ENCODE data around the gene ROR2. TPM values are rescaled to one million over a fixed set of nuclear protein-coding genes. Genes with fewer than 3 reads are reported as not detected.
A peak's percentile ranks its signal among the peaks of the same experiment; 100 is the strongest.

Gene ROR2
- total RNA-seq, 1 experiment from 2014 or later, result 0.68 TPM

GRCh38 chr9:91958174-91958573 is 8.1 kb upstream of the ROR2 start:
- Histone ChIP-seq H3K9me3 (no peaks in the 10 kb centered on the region), H3K4me1 (no peaks in the 10 kb centered on the region), H3K27me3 (replicated peaks; ENCODE audit: control insufficient read depth, insufficient read depth, low read length) (no peaks in the 10 kb centered on the region), H3K4me3 (ENCODE audit: low read depth, low read length) (no peak overlapping the region), H3K36me3 (ENCODE audit: control insufficient read depth, insufficient read depth, low read length) (no peaks in the 10 kb centered on the region)
- no peak for DNase-seq
- no peaks in the 10 kb centered on the region for H3K27me3 Mint-ChIP-seq (ENCODE audit: insufficient read depth, unreplicated experiment)
- intact Hi-C loops (cut with micrococcal nuclease; ENCODE audit: unreplicated experiment), result no loop called here
- no TSS peak for BruUV-seq (replicated peaks)
- no peaks in the 10 kb centered on the region for H3K36me3 Mint-ChIP-seq (ENCODE audit: insufficient read depth, unreplicated experiment)
- no peak overlapping the region for H3K4me3 Mint-ChIP-seq (ENCODE audit: unreplicated experiment)
- TF ChIP-seq CTCF (IDR thresholded peaks at IDR 0.05; ENCODE audit: insufficient read depth in 1 of 2, low read depth in 1 of 2, low read length in 1 of 2, severe bottlenecking in 1 of 2, unreplicated experiment in 1 of 2), result no peak
- ChIA-PET POLR2A (no interaction called here), CTCF (no interaction called here)
- H3K9me3 Mint-ChIP-seq (ENCODE audit: unreplicated experiment), result peaks cover 11% of the 10 kb centered on the region
- H3K27ac Mint-ChIP-seq (ENCODE audit: unreplicated experiment), result no peak overlapping the region
- H3K4me1 Mint-ChIP-seq (ENCODE audit: low read depth, unreplicated experiment), result peaks cover 8% of the 10 kb centered on the region

GRCh38 chr9:91954841-91955471 is 4.9 kb upstream of the ROR2 start:
- CTCF ChIA-PET, result interaction anchor here (0.6 to 0.7 kb wide), 3 partner anchors 39 to 74 kb away, joined by 3 to 6 read pairs (median 5); no protein-coding TSS in a partner anchor
- Histone ChIP-seq H3K27me3 (replicated peaks; ENCODE audit: control insufficient read depth, insufficient read depth, low read length) (no peaks in the 10 kb centered on the region), H3K9me3 (no peaks in the 10 kb centered on the region), H3K4me3 (ENCODE audit: low read depth, low read length) (no peak overlapping the region), H3K36me3 (ENCODE audit: control insufficient read depth, insufficient read depth, low read length) (no peaks in the 10 kb centered on the region), H3K4me1 (no peaks in the 10 kb centered on the region)
- H3K9me3 Mint-ChIP-seq (ENCODE audit: unreplicated experiment), result no peaks in the 10 kb centered on the region
- BruUV-seq (replicated peaks), result no TSS peak
- POLR2A ChIA-PET, result interaction anchor here (0.5 kb wide), 1 partner anchor 79 kb away, joined by 4 read pairs; no protein-coding TSS in a partner anchor
- intact Hi-C loops (cut with micrococcal nuclease; ENCODE audit: unreplicated experiment), result loop anchor here (2.0 kb wide), 2 partner anchors 40 to 68 kb away; no protein-coding TSS in a partner anchor
- H3K36me3 Mint-ChIP-seq (ENCODE audit: insufficient read depth, unreplicated experiment), result no peaks in the 10 kb centered on the region
- H3K27ac Mint-ChIP-seq (ENCODE audit: unreplicated experiment), result no peak overlapping the region
- TF ChIP-seq CTCF (IDR thresholded peaks at IDR 0.05; ENCODE audit: insufficient read depth in 1 of 2, low read depth in 1 of 2, low read length in 1 of 2, severe bottlenecking in 1 of 2, unreplicated experiment in 1 of 2), result peak; percentile 51 to 69
- no peak overlapping the region for H3K4me3 Mint-ChIP-seq (ENCODE audit: unreplicated experiment)
- peaks cover 8% of the 10 kb centered on the region for H3K4me1 Mint-ChIP-seq (ENCODE audit: low read depth, unreplicated experiment)
- peak; percentile 52 to 63 for DNase-seq
- no peaks in the 10 kb centered on the region for H3K27me3 Mint-ChIP-seq (ENCODE audit: insufficient read depth, unreplicated experiment)

- Histone ChIP-seq H3K4me3 (ENCODE audit: low read depth, low read length) (no peak overlapping the region), H3K36me3 (ENCODE audit: control insufficient read depth, insufficient read depth, low read length) (no peaks in the 10 kb centered on the region), H3K27me3 (replicated peaks; ENCODE audit: control insufficient read depth, insufficient read depth, low read length) (no peaks in the 10 kb centered on the region), H3K4me1 (no peaks in the 10 kb centered on the region), H3K9me3 (no peaks in the 10 kb centered on the region)
- no peak for DNase-seq
- H3K27ac Mint-ChIP-seq (ENCODE audit: unreplicated experiment), result no peak overlapping the region
- H3K4me1 Mint-ChIP-seq (ENCODE audit: low read depth, unreplicated experiment), result peaks cover 8% of the 10 kb centered on the region
- H3K9me3 Mint-ChIP-seq (ENCODE audit: unreplicated experiment), result no peaks in the 10 kb centered on the region
- no peak for TF ChIP-seq CTCF (IDR thresholded peaks at IDR 0.05; ENCODE audit: insufficient read depth in 1 of 2, low read depth in 1 of 2, low read length in 1 of 2, severe bottlenecking in 1 of 2, unreplicated experiment in 1 of 2)
- H3K4me3 Mint-ChIP-seq (ENCODE audit: unreplicated experiment), result no peak overlapping the region
- no TSS peak for BruUV-seq (replicated peaks)
- POLR2A ChIA-PET, result no interaction called here
- intact Hi-C loops (cut with micrococcal nuclease; ENCODE audit: unreplicated experiment), result loop anchor here (2.0 kb wide), 2 partner anchors 41 to 69 kb away; no protein-coding TSS in a partner anchor
- no peaks in the 10 kb centered on the region for H3K36me3 Mint-ChIP-seq (ENCODE audit: insufficient read depth, unreplicated experiment)
- CTCF ChIA-PET, result interaction anchor here (0.7 kb wide), 1 partner anchor 187 kb away, joined by 5 read pairs; no protein-coding TSS in a partner anchor
- H3K27me3 Mint-ChIP-seq (ENCODE audit: insufficient read depth, unreplicated experiment), result no peaks in the 10 kb centered on the region
Measured at GRCh38 chr9:91953718-91954117, 3.7 kb upstream of the ROR2 start.
